HCT116 (cell line): ENCODE measurements around the gene SULT1E1.

Source experiments
- EGR1 ChIP-seq: IDR thresholded peaks from 2 replicates; pipeline ENCODE4 v1.6.1; 2012; ENCODE audit warnings: low read depth
- EZH2 ChIP-seq: fragments of 200-600 bp; sonication (generic); IDR thresholded peaks from 2 replicates; pipeline ENCODE4 v1.6.1; 2017; ENCODE audit warnings: antibody characterized with exemption, mixed run types
- EZH2phosphoT487 ChIP-seq: fragments of 200-600 bp; IDR thresholded peaks from 2 replicates; pipeline ENCODE4 v1.6.1; 2018; ENCODE audit warnings: antibody characterized with exemption, borderline replicate concordance
- POLR2A ChIP-seq: IDR thresholded peaks from 2 replicates; pipeline ENCODE4 v1.7.0; 2011; ENCODE audit warnings: borderline replicate concordance; ENCODE audit not compliant: insufficient read depth, insufficient read length; ENCODE audit errors: extremely low read depth
- POLR2AphosphoS5 ChIP-seq: IDR thresholded peaks from 2 replicates; pipeline ENCODE4 v1.6.1; 2011; ENCODE audit warnings: mild to moderate bottlenecking, low read depth, low read length, moderate library complexity
- SIN3A ChIP-seq: IDR thresholded peaks from 2 replicates; pipeline ENCODE4 v1.6.1; 2012; ENCODE audit warnings: low read depth
- ZNF274 ChIP-seq: fragments of 200-500 bp; sonication (Bioruptor generic); IDR thresholded peaks from 2 replicates; pipeline ENCODE4 v1.6.1; 2014; ENCODE audit warnings: mild to moderate bottlenecking, low read depth, low read length, inconsistent platforms
- TF ChIP-seq, protein P1 (sequence below), 3 experiments: fragments of 200-600 bp in 1 of 3; sonication (generic) in 1 of 3; IDR thresholded peaks in 2 of 3; conservative IDR thresholded peaks in 1 of 3; 2 replicates each; pipeline ENCODE4 v1.5.1; 2012 to 2017; ENCODE audit warnings: low read depth in 2 of 3, low read length in 2 of 3, antibody characterized with exemption in 1 of 3, borderline replicate concordance in 1 of 3, control low read depth in 1 of 3, mild to moderate bottlenecking in 1 of 3, mixed read lengths in 1 of 3, mixed run types in 1 of 3, moderate library complexity in 1 of 3; ENCODE audit not compliant: insufficient read depth in 1 of 3

DNA sequence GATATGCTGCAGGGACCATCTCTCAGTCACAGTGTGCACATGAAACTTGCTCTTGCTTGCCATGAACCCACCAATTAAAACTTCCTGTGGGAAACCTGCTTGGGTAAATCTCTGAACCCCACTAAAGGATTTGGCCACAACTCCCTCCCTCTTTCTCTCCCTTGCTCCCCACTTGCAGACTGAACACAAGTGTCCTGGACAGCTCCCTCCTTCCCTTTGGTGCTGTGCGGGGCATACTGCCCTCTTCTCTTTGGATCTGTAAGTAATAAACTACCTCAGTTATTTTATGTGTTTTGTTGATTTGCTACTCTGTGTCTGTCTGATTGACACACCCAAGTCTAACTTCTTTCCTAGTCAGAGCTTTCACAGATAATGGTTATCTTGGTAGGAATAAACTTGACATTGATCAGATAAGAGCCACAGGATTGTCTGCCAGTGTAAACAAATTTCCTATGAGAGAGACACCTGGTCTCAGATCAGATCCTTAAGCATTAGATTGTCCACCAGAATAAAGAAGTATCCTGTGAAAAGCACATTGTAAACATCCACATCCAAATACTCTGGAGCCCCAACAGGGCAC lies 41.8 kb downstream of the SULT1E1 start:
- TF ChIP-seq POLR2AphosphoS5 (no peak), POLR2A (no peak), EZH2 (no peak), ZNF274 (no peak), EGR1 (no peak), SIN3A (no peak), EZH2phosphoT487 (no peak)
- TF ChIP-seq, protein P1, sequence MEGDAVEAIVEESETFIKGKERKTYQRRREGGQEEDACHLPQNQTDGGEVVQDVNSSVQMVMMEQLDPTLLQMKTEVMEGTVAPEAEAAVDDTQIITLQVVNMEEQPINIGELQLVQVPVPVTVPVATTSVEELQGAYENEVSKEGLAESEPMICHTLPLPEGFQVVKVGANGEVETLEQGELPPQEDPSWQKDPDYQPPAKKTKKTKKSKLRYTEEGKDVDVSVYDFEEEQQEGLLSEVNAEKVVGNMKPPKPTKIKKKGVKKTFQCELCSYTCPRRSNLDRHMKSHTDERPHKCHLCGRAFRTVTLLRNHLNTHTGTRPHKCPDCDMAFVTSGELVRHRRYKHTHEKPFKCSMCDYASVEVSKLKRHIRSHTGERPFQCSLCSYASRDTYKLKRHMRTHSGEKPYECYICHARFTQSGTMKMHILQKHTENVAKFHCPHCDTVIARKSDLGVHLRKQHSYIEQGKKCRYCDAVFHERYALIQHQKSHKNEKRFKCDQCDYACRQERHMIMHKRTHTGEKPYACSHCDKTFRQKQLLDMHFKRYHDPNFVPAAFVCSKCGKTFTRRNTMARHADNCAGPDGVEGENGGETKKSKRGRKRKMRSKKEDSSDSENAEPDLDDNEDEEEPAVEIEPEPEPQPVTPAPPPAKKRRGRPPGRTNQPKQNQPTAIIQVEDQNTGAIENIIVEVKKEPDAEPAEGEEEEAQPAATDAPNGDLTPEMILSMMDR (IDR thresholded peaks at IDR 0.05 in 2 of 3, conservative IDR thresholded peaks at IDR 0.05 in 1 of 3; ENCODE audit: borderline replicate concordance in 1 of 3, insufficient read depth in 1 of 3, low read depth in 2 of 3, low read length in 2 of 3), result no peak
